IMR-90 (cell line): ENCODE measurements around the gene LDLRAD3. TPM values are rescaled to one million over a fixed set of nuclear protein-coding genes. Genes with fewer than 3 reads are reported as not detected.

ENCODE experiments used
- ATAC-seq: fragments of 200-7000 bp; cut with Tn5 transposase; 2 replicates; pipeline ENCODE4 v1.9.1; 2020; ENCODE audit warnings: low read depth, mild to moderate bottlenecking, moderate library complexity
- BruUV-seq: library from RNA; stranded (reverse); fragments of 400-500 nt; replicated peaks from 2 replicates; lab custom pipeline; 2021; lab: Mats Ljungman, UMichigan
- CTCF ChIA-PET: fragments of 300-600 bp; formaldehyde crosslinking; extraction: SDS; loops from one replicate; lab custom pipeline; 2021; ENCODE audit warnings: antibody characterized with exemption; lab: Yijun Ruan, JAX
- POLR2A ChIA-PET: fragments of 300-600 bp; sonication (Branson Sonifier 250); formaldehyde crosslinking; loops from one replicate; lab custom pipeline; 2022; ENCODE audit warnings: antibody characterized with exemption; ENCODE audit not compliant: unreplicated experiment; lab: Charles Lee
- DNase-seq: peaks from one replicate; pipeline ENCODE4 v3.0.0; 2013
- H2AFZ ChIP-seq: replicated peaks from 2 replicates; pipeline ENCODE3; 2013; ENCODE audit warnings: low read length, mild to moderate bottlenecking; ENCODE audit not compliant: poor library complexity
- H2AK5ac ChIP-seq: 2 replicates; pipeline ENCODE4 v1.6.1; 2013; ENCODE audit warnings: low read depth, low read length, inconsistent platforms
- H2AK9ac ChIP-seq: replicated peaks from 2 replicates; pipeline ENCODE3; 2013; ENCODE audit warnings: mild to moderate bottlenecking, low read depth, low read length, moderate library complexity; ENCODE audit not compliant: poor library complexity
- H2BK120ac ChIP-seq: 2 replicates; pipeline ENCODE4 v1.6.1; 2013; ENCODE audit warnings: low read depth, low read length, inconsistent platforms
- H2BK15ac ChIP-seq: 3 replicates; pipeline ENCODE4 v1.6.1; 2013; ENCODE audit warnings: low read depth, low read length, inconsistent platforms
- H2BK20ac ChIP-seq: 2 replicates; pipeline ENCODE4 v1.6.1; 2013; ENCODE audit warnings: low read depth, mild to moderate bottlenecking, inconsistent platforms, low read length, moderate library complexity
- H2BK5ac ChIP-seq: 2 replicates; pipeline ENCODE4 v1.6.1; 2013; ENCODE audit warnings: mild to moderate bottlenecking, low read depth, low read length, inconsistent platforms; ENCODE audit not compliant: poor library complexity, severe bottlenecking
- H3K14ac ChIP-seq: replicated peaks from 2 replicates; pipeline ENCODE4 v1.6.1; 2013; ENCODE audit warnings: low read depth, low read length, inconsistent platforms
- H3K18ac ChIP-seq: 2 replicates; pipeline ENCODE4 v1.6.1; 2013; ENCODE audit warnings: low read depth, low read length, control low read depth
- H3K23ac ChIP-seq: 2 replicates; pipeline ENCODE4 v1.6.1; 2013; ENCODE audit warnings: low read depth, low read length, inconsistent platforms
- H3K27ac ChIP-seq: 2 replicates; pipeline ENCODE4 v1.5.1; 2013; ENCODE audit warnings: mild to moderate bottlenecking, control low read depth, low read length; ENCODE audit not compliant: insufficient read depth
- H3K27me3 ChIP-seq: 2 replicates; pipeline ENCODE4 v1.6.1; 2013; ENCODE audit warnings: low read length; ENCODE audit not compliant: control insufficient read depth, insufficient read depth
- H3K36me3 ChIP-seq: 2 replicates; pipeline ENCODE4 v1.6.1; 2013; ENCODE audit warnings: low read length, mixed read lengths; ENCODE audit not compliant: control insufficient read depth, insufficient read depth
- H3K4ac ChIP-seq: 2 replicates; pipeline ENCODE4 v1.6.1; 2013; ENCODE audit warnings: low read depth, low read length, inconsistent platforms
- H3K4me1 ChIP-seq: 2 replicates; pipeline ENCODE4 v1.6.1; 2013; ENCODE audit warnings: low read length, mixed read lengths; ENCODE audit not compliant: control insufficient read depth, insufficient read depth
- H3K4me2 ChIP-seq: 2 replicates; pipeline ENCODE4 v1.6.1; 2013; ENCODE audit warnings: low read depth, mild to moderate bottlenecking, control low read depth, low read length, moderate library complexity
- H3K4me3 ChIP-seq: 2 replicates; pipeline ENCODE4 v1.5.1; 2013; ENCODE audit warnings: low read depth, mild to moderate bottlenecking, control low read depth, low read length, moderate library complexity; ENCODE audit not compliant: insufficient read depth
- H3K56ac ChIP-seq: 2 replicates; pipeline ENCODE4 v1.6.1; 2013; ENCODE audit warnings: low read length, inconsistent platforms; ENCODE audit not compliant: insufficient read depth; ENCODE audit errors: extremely low read depth
- H3K79me1 ChIP-seq, 2 experiments: 2 replicates each; pipeline ENCODE4 v1.6.1; 2013; ENCODE audit warnings: low read length in 2 of 2, inconsistent platforms in 1 of 2, low read depth in 1 of 2
- H3K9ac ChIP-seq: 2 replicates; pipeline ENCODE4 v1.6.1; 2013; ENCODE audit warnings: low read depth, low read length, control low read depth
- H3K9me1 ChIP-seq: 2 replicates; pipeline ENCODE4 v1.6.1; 2013; ENCODE audit warnings: low read length, inconsistent platforms; ENCODE audit not compliant: insufficient read depth
- H3K9me3 ChIP-seq: 2 replicates; pipeline ENCODE4 v1.6.1; 2013; ENCODE audit warnings: low read length; ENCODE audit not compliant: control insufficient read depth, insufficient read depth
- H4K20me1 ChIP-seq: 2 replicates; pipeline ENCODE4 v1.6.1; 2013; ENCODE audit warnings: low read length, inconsistent platforms; ENCODE audit not compliant: insufficient read depth
- H4K5ac ChIP-seq: 2 replicates; pipeline ENCODE4 v1.6.1; 2013; ENCODE audit warnings: mild to moderate bottlenecking, low read depth, low read length, control low read depth
- H4K8ac ChIP-seq, 2 experiments: 2 replicates each; pipeline ENCODE4 v1.6.1; 2013; ENCODE audit warnings: low read depth in 2 of 2, low read length in 2 of 2, control low read depth in 1 of 2, inconsistent platforms in 1 of 2
- H4K91ac ChIP-seq: 2 replicates; pipeline ENCODE4 v1.6.1; 2013; ENCODE audit warnings: low read depth, low read length, inconsistent platforms; ENCODE audit not compliant: insufficient read depth
- BHLHE40 ChIP-seq: fragments of 150-350 bp; IDR thresholded peaks from 2 replicates; pipeline ENCODE4 v1.6.1; 2016; ENCODE audit warnings: mild to moderate bottlenecking, low read depth, low read length
- CEBPB ChIP-seq: IDR thresholded peaks from 2 replicates; pipeline ENCODE4 v1.6.1; 2012; ENCODE audit warnings: low read depth, low read length, improper control_type of control experiment
- CHD1 ChIP-seq: IDR thresholded peaks from 2 replicates; pipeline ENCODE4 v1.6.1; 2012; ENCODE audit warnings: low read depth, low read length, improper control_type of control experiment
- ELK1 ChIP-seq: fragments of 150-350 bp; IDR thresholded peaks from 2 replicates; pipeline ENCODE4 v1.6.1; 2016; ENCODE audit warnings: low read depth, mild to moderate bottlenecking, low read length, moderate library complexity, borderline replicate concordance
- FOS ChIP-seq: fragments of 150-350 bp; IDR thresholded peaks from 2 replicates; pipeline ENCODE4 v1.6.1; 2016; ENCODE audit warnings: low read depth, low read length
- MAFK ChIP-seq: IDR thresholded peaks from 2 replicates; pipeline ENCODE4 v1.6.1; 2012; ENCODE audit warnings: low read depth, low read length, improper control_type of control experiment
- MAZ ChIP-seq: IDR thresholded peaks from 2 replicates; pipeline ENCODE4 v1.6.1; 2012; ENCODE audit warnings: low read depth, mild to moderate bottlenecking, low read length, improper control_type of control experiment, moderate library complexity, borderline replicate concordance
- MXI1 ChIP-seq: IDR thresholded peaks from 2 replicates; pipeline ENCODE4 v1.6.1; 2012; ENCODE audit warnings: low read depth, mild to moderate bottlenecking, low read length, moderate library complexity, borderline replicate concordance
- NFE2L2 ChIP-seq: fragments of 150-350 bp; IDR thresholded peaks from 2 replicates; pipeline ENCODE4 v1.6.1; 2016; ENCODE audit warnings: low read depth, mild to moderate bottlenecking, low read length
- POLR2A ChIP-seq: IDR thresholded peaks from 2 replicates; pipeline ENCODE4 v1.6.1; 2012; ENCODE audit warnings: mild to moderate bottlenecking, low read depth, low read length
- RAD21 ChIP-seq: IDR thresholded peaks from 2 replicates; pipeline ENCODE4 v1.6.1; 2012; ENCODE audit warnings: low read length, improper control_type of control experiment
- RCOR1 ChIP-seq: IDR thresholded peaks from 2 replicates; pipeline ENCODE4 v1.6.1; 2012; ENCODE audit warnings: mild to moderate bottlenecking, low read length, improper control_type of control experiment; ENCODE audit not compliant: insufficient replicate concordance
- RFX5 ChIP-seq: IDR thresholded peaks from 2 replicates; pipeline ENCODE4 v1.8.0; 2012; ENCODE audit warnings: low read depth, mild to moderate bottlenecking, low read length, moderate library complexity
- SMC3 ChIP-seq: fragments of 150-350 bp; IDR thresholded peaks from 2 replicates; pipeline ENCODE4 v1.6.1; 2016; ENCODE audit warnings: low read depth, mild to moderate bottlenecking, antibody characterized with exemption, low read length, moderate library complexity
- WGBS, 2 experiments: methylation state at CpG; one replicate each; pipeline versions ENCODE4 v1.1.5 to v1.1.7; 2013; ENCODE audit warnings: missing lambda C conversion rate in 2 of 2; ENCODE audit not compliant: insufficient read length in 1 of 2; ENCODE audit errors: extremely low coverage in 2 of 2; 5-methylcytosine and 5-hydroxymethylcytosine counted together
- dilution Hi-C: fragments of 300-500 bp; cut with HindIII; formaldehyde crosslinking; loops from one replicate; pipeline ENCODE4 v1.14.3; 2018; ENCODE audit warnings: low sequenced_read_pairs; ENCODE audit not compliant: unreplicated experiment
- in situ Hi-C: fragments of 300-500 bp; cut with MboI; formaldehyde crosslinking; loops from 3 replicates; pipeline ENCODE4 v1.14.3; 2019; ENCODE audit warnings: low sequenced_read_pairs, inconsistent platforms, mixed read lengths
- intact Hi-C: fragments of 100-400 bp; cut with micrococcal nuclease; formaldehyde crosslinking; loops from 2 replicates; pipeline ENCODE4 v1.10.0; 2022
- polyA plus RNA-seq, 3 experiments: library from polyadenylated mRNA; depleted of rRNA; stranded (reverse); fragments of >200 nt; gene quantifications; 2 replicates each; pipeline ENCODE4 v1.2.3, GENCODE V29; 2012; ENCODE audit warnings: low replicate concordance in 1 of 3
- total RNA-seq: library from RNA; depleted of rRNA; stranded (reverse); fragments of >200 nt; gene quantifications from 2 replicates; pipeline ENCODE4 v1.2.3, GENCODE V29; 2012
- TF ChIP-seq, protein P1 (sequence below): conservative IDR thresholded peaks from 2 replicates; pipeline ENCODE4 v1.5.1; 2012; ENCODE audit warnings: mild to moderate bottlenecking, low read depth, low read length, improper control_type of control experiment
- TF ChIP-seq, protein P2 (sequence below): fragments of 150-350 bp; IDR thresholded peaks from 2 replicates; pipeline ENCODE4 v1.6.1; 2017; ENCODE audit warnings: mild to moderate bottlenecking, antibody characterized with exemption, low read length, low read depth

LDLRAD3 gene
- total and polyA plus RNA-seq, 2 of the 4 experiments (the other 2 are of a cell fraction) = 2.7 to 6.4 TPM

GRCh38 chr11:35983981-35984380 is 40.1 kb downstream of the LDLRAD3 start:
- Histone ChIP-seq H4K91ac (no peak overlapping the region), H3K9ac (no peak overlapping the region), H2BK5ac (no peak overlapping the region), H3K27ac (no peak overlapping the region), H4K20me1 (0 out of 2 replicates have a peak, but pooled peaks cover 5% of the 10 kb centered on the region), H3K14ac (no peak overlapping the region), H3K9me3 (no peaks in the 10 kb centered on the region), H3K4me2 (no peak overlapping the region), H3K4me3 (no peak overlapping the region), H3K27me3 (no peaks in the 10 kb centered on the region), H2BK120ac (no peak overlapping the region), H4K8ac (no peak overlapping the region), H2AK9ac (no peak overlapping the region), H4K5ac (no peak overlapping the region), H3K4me1 (peaks cover 4% of the 10 kb centered on the region; the same call in 1 of the 2 replicates), H2BK15ac (no peak overlapping the region), H3K36me3 (no peaks in the 10 kb centered on the region), H3K23ac (no peak overlapping the region), H3K4ac (no peak overlapping the region), H2BK20ac (no peak overlapping the region), H3K56ac (no peak overlapping the region), H3K18ac (no peak overlapping the region), H2AFZ (no peak overlapping the region), H3K79me1 (peaks cover 4 to 30% of the 10 kb centered on the region in 2 experiments), H2AK5ac (no peak overlapping the region), H3K9me1 (peaks cover 8% of the 10 kb centered on the region)
- BruUV-seq = no TSS peak
- ChIA-PET CTCF (interaction anchor here (0.6 to 1.0 kb wide), 2 partner anchors 9 to 1020 kb away, joined by 3 to 4 read pairs; no protein-coding TSS in a partner anchor), POLR2A (no interaction called here)
- intact Hi-C loops = no loop called here
- no peak for DNase-seq
- WGBS, 2 experiments = no CpG with 5 or more reads among the region's 1 CpG
- TF ChIP-seq RAD21 (no peak), POLR2A (no peak), CHD1 (no peak), RCOR1 (no peak), ELK1 (no peak), FOS (no peak), CEBPB (no peak), NFE2L2 (no peak), RFX5 (no peak), MAZ (no peak), MAFK (no peak), MXI1 (no peak), BHLHE40 (no peak), SMC3 (no peak)
- TF ChIP-seq, protein P1, sequence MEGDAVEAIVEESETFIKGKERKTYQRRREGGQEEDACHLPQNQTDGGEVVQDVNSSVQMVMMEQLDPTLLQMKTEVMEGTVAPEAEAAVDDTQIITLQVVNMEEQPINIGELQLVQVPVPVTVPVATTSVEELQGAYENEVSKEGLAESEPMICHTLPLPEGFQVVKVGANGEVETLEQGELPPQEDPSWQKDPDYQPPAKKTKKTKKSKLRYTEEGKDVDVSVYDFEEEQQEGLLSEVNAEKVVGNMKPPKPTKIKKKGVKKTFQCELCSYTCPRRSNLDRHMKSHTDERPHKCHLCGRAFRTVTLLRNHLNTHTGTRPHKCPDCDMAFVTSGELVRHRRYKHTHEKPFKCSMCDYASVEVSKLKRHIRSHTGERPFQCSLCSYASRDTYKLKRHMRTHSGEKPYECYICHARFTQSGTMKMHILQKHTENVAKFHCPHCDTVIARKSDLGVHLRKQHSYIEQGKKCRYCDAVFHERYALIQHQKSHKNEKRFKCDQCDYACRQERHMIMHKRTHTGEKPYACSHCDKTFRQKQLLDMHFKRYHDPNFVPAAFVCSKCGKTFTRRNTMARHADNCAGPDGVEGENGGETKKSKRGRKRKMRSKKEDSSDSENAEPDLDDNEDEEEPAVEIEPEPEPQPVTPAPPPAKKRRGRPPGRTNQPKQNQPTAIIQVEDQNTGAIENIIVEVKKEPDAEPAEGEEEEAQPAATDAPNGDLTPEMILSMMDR = no peak
- TF ChIP-seq, protein P2, sequence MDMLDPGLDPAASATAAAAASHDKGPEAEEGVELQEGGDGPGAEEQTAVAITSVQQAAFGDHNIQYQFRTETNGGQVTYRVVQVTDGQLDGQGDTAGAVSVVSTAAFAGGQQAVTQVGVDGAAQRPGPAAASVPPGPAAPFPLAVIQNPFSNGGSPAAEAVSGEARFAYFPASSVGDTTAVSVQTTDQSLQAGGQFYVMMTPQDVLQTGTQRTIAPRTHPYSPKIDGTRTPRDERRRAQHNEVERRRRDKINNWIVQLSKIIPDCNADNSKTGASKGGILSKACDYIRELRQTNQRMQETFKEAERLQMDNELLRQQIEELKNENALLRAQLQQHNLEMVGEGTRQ = no peak
- dilution Hi-C loops = no loop called here
- in situ Hi-C loops = no loop called here
- ATAC-seq = no peak
